Epithelial cell of esophagus (primary cell): ENCODE measurements around the gene SAMD14.

Experiments
- DNase-seq: peaks from one replicate; pipeline ENCODE4 v3.0.0; 2010; ENCODE audit warnings: low read depth
- H3K4me3 ChIP-seq: 2 replicates; pipeline ENCODE4 v1.5.1; 2011; ENCODE audit warnings: mild to moderate bottlenecking, low read length, control low read depth
- TF ChIP-seq, protein P1 (sequence below): IDR thresholded peaks from 2 replicates; pipeline ENCODE4 v1.5.1; 2011; ENCODE audit warnings: low read depth, mild to moderate bottlenecking, low read length, control low read depth, inconsistent platforms; ENCODE audit not compliant: insufficient read depth; ENCODE audit errors: missing control alignments

The SAMD14 gene

DNA sequence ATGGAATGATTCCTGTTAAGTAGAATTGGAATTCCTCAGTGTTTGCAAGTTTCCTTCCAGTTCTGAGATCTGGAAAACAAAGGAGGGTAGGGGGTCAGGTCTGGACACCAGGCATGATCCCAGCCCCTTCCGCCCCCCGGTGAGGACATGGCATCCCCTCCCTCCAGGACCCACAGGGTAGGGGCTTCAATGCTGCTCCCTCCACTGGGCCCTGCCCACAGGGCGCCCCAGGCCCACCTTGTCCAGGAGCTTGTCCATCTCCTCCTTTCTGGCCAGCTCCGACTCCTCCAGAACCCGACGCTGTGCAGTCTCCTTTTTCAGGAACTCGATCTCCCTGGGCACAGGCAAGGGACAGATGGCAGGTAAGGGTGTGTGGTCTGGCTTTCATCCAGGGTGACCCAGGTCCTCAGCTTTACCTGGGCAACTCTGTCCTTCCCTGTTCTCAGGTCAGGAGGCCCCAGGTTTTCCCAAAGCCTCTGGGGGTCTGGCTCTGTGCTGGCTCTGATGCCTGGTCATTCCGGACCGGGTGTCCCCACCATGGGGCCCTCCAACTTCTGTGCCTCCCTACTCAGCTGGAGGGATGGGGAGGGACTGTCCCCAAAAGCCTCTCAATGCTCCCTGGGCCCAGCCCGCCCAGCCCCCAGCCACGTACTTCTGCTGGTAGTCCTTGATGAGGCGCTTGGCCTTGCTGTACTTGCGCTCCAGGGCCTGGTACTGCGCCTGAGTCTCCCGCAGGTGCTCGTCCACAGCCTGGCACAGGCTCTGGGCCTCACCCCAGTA, 5.5 kb upstream of the SAMD14 start:
- TF ChIP-seq, protein P1, sequence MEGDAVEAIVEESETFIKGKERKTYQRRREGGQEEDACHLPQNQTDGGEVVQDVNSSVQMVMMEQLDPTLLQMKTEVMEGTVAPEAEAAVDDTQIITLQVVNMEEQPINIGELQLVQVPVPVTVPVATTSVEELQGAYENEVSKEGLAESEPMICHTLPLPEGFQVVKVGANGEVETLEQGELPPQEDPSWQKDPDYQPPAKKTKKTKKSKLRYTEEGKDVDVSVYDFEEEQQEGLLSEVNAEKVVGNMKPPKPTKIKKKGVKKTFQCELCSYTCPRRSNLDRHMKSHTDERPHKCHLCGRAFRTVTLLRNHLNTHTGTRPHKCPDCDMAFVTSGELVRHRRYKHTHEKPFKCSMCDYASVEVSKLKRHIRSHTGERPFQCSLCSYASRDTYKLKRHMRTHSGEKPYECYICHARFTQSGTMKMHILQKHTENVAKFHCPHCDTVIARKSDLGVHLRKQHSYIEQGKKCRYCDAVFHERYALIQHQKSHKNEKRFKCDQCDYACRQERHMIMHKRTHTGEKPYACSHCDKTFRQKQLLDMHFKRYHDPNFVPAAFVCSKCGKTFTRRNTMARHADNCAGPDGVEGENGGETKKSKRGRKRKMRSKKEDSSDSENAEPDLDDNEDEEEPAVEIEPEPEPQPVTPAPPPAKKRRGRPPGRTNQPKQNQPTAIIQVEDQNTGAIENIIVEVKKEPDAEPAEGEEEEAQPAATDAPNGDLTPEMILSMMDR, result no peak

GRCh38 chr17:50134206-50135110, 4.5 kb upstream of the SAMD14 start:
- TF ChIP-seq, protein P1, result no peak
- no peak for DNase-seq
- H3K4me3 ChIP-seq, result no peak overlapping the region

More for the DNA sequence above, 5.5 kb upstream of the SAMD14 start:
- no peak for DNase-seq
- H3K4me3 ChIP-seq, result no peak overlapping the region

- no peak overlapping the region for H3K4me3 ChIP-seq
- TF ChIP-seq, protein P1, result no peak
- DNase-seq, result no peak
These were observed 3.8 kb upstream of the SAMD14 start for GRCh38 chr17:50133769-50134099.

GRCh38 chr17:50133028-50133768, 3.2 kb upstream of the SAMD14 start:
- H3K4me3 ChIP-seq, result no peak overlapping the region
- TF ChIP-seq, protein P1, result no peak
- no peak for DNase-seq

GRCh38 chr17:50132104-50132794, 2.3 kb upstream of the SAMD14 start:
- no peak overlapping the region for H3K4me3 ChIP-seq
- no peak for DNase-seq
- TF ChIP-seq, protein P1, result no peak

DNA sequence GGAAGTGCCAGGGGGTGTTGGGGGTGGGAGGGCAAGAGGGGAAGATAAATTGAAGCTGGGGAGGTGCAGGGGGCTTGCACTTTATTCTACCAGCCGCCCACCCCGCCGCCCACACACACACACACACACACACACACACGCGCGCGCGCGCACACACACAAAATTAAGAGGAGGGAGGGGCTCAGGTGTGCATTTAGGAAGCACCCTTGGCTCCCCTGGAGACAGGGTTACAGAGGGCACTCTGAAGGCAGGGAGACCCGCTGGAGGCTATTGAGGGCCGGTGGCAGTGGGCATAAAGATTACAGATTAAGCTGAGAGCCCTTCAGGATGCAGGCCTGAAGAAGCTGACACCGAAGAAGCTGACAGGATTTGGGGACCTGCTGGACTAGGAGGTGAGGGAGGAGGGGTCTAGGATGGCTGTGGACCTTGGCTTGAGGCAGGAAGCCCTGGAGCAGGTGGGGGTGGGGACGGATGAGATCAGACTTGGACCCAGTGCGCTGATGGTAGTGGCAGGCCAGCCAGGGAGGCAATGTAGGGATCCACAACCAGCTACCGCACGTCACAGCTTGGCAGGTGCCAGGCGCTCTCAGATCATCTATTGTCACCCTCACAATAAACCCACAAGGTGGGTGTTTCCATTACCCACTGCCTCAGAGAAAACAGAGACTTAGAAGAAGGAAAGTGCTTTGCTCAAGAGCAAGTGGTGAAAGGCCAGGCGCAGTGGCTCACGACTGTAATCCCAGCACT, 772 bp upstream of the SAMD14 start:
- no peak for DNase-seq
- TF ChIP-seq, protein P1, result no peak
- H3K4me3 ChIP-seq, result no peak overlapping the region
